ENCODE measurements around the gene KLHL40. TPM values are rescaled to one million over a fixed set of nuclear protein-coding genes. Genes with fewer than 3 reads are reported as not detected.

Gene KLHL40, protein sequence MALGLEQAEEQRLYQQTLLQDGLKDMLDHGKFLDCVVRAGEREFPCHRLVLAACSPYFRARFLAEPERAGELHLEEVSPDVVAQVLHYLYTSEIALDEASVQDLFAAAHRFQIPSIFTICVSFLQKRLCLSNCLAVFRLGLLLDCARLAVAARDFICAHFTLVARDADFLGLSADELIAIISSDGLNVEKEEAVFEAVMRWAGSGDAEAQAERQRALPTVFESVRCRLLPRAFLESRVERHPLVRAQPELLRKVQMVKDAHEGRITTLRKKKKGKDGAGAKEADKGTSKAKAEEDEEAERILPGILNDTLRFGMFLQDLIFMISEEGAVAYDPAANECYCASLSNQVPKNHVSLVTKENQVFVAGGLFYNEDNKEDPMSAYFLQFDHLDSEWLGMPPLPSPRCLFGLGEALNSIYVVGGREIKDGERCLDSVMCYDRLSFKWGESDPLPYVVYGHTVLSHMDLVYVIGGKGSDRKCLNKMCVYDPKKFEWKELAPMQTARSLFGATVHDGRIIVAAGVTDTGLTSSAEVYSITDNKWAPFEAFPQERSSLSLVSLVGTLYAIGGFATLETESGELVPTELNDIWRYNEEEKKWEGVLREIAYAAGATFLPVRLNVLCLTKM
- total RNA-seq = 0.57 TPM
- long read RNA-seq, partial matches to known transcripts = 0 of 4 reads
- long read RNA-seq, other reads (novel, unspliced or antisense) = 3 of 4 reads

DNA sequence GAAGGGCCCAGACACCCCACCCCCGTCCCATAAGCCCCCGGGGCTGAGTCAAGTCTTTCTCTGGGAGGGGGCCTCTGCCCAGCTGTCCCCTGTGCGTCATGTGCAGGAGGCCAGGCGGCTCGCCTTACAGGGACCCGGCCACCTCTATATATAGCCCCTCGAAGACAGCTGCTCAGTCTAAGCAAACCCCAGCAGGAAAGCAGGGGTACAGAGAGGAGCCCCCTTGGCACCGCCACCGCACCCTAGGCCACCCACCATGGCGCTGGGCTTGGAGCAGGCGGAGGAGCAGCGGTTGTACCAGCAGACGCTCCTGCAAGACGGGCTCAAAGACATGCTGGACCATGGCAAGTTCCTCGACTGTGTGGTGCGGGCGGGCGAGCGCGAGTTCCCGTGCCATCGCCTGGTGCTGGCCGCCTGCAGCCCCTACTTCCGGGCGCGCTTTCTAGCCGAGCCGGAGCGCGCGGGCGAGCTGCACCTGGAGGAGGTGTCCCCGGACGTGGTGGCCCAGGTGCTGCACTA is at the start of gene KLHL40:
Gene KLHL40, plus strand, starts transcription at position 175 of the 519 bp plus-strand sequence. Its CDS starts 82 bp downstream, at position 257.
- DNase-seq (ENCODE audit: low spot score) = peak; percentile 60
- intact Hi-C loops (cut with DNase I) = loop anchor here (2.0 kb wide), 1 partner anchor 15 kb away; no protein-coding TSS in a partner anchor

DNA sequence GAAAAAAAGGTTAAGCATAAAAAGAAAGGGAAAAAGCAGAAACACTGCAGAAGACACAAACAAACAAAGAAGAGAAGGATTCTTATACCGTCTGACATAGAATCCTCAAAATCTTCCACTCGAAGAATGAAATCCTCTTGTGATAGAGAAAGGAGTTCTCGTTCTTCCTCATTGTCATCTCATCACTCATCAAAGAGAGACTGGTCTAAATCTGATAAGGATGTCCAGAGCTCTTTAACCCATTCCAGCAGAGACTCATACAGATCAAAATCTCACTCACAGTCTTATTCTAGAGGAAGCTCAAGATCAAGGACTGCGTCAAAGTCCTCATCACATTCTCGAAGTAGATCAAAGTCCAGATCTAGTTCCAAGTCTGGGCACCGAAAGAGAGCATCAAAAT is 48.3 kb upstream of the KLHL40 start:
- intact Hi-C loops (cut with DNase I) = no loop called here

DNA sequence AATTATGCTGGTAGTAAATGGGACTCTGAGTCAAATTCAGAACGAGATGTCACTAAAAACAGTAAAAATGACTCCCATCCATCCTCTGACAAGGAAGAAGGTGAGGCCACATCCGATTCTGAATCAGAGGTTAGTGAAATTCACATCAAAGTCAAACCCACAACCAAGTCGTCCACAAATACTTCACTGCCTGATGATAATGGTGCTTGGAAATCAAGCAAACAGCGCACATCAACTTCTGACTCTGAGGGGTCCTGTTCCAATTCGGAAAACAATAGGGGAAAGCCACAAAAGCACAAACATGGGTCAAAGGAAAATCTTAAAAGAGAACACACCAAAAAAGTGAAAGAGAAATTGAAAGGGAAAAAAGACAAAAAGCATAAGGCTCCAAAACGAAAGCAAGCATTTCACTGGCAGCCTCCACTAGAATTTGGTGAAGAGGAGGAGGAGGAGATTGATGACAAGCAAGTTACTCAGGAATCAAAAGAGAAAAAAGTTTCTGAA is 46.9 kb upstream of the KLHL40 start:
- intact Hi-C loops (cut with DNase I) = no loop called here
- no peak for DNase-seq (ENCODE audit: low spot score)

More for the DNA sequence above, 48.3 kb upstream of the KLHL40 start:
- no peak for DNase-seq (ENCODE audit: low spot score)

DNA sequence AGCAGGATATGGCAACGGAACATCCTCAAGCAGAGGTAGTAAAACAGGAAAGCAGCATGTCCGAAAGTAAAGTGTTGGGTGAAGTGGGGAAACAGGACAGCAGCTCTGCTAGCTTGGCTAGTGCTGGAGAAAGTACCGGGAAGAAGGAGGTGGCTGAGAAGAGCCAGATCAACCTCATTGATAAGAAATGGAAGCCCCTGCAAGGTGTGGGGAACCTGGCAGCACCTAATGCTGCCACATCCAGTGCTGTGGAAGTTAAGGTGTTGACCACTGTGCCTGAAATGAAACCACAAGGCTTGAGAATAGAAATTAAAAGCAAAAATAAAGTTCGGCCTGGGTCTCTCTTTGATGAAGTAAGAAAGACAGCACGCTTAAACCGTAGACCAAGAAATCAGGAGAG is 46.1 kb upstream of the KLHL40 start:
- no peak for DNase-seq (ENCODE audit: low spot score)
- intact Hi-C loops (cut with DNase I) = no loop called here

DNA sequence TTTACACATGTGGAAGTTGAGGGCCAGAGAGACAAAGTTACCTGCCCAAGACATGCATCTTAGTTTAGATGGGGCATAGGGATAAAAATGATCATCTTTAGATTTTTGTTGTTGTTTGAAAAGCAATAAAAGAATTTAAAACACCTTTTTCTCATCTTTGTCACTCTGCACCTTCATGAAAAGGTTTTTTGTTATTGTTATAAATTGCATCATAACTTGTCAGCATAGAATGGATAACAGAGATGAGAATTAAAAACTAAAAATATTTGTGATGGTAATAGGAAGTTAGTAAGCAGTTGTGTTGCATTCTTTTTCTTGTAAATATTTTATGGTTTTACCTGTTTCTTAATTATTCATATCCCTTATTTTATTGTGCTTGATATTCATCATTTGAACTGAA is 45.2 kb upstream of the KLHL40 start:
- intact Hi-C loops (cut with DNase I) = no loop called here
- DNase-seq (ENCODE audit: low spot score) = no peak

DNA sequence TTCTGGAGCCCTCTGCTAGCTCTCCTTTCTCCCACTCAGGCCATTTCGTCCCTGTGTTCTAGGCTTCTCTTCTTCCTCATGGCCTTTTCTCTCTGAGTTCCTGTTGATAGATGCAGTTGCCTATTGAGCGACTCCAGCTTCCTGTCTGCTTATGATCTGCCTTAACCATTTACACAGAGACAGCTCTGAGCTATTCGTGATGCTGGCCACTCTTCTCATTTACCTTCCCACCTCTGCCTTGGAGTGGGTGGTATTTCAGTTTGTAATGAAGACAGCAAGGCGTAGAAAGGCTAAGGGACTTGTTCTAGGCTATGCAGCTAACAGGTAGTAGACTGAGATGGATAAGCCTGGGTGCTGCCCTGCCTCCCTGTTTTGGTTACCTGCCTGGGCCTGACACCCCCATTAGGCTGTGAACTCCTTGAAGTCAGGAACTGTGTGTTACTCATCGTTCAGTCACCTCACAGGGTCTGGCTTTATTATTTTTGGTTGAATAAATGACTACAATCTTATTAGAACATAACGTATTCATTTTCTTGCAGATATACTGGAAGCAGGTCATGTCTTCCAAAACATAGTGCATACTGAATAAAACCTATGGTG is 44.5 kb upstream of the KLHL40 start:
- intact Hi-C loops (cut with DNase I) = no loop called here
- no peak for DNase-seq (ENCODE audit: low spot score)

DNA sequence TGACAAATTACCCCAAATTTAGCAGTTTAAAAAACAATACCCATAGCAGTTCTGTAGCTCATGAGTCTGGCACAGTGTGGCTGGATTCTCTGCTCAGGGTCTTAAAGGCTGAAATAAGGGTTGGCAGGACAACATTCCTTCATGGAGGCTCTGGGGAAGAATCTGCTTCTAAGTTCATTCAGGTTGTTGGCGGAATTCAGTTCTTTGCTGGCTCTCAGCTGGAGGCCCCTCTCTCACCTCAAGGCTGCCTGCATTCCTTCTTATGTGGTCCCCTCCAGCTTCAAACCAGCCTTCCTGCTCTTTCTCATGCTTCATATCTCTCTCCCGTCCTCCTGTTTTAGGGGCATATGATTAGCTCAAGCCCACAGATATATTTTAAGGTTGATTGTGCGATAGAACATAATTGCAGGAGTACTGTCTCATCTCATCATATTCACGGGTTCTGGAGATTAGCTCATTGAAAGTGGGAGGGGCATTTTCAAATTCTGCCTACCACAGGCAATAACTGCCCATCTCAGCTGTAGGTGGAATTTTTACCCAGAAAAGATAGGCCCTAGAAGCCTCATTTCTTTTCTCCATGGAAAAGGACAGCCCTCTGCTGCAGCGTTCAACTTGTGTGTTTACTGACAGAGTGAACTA is 37.4 kb upstream of the KLHL40 start:
- no peak for DNase-seq (ENCODE audit: low spot score)
- intact Hi-C loops (cut with DNase I) = no loop called here

DNA sequence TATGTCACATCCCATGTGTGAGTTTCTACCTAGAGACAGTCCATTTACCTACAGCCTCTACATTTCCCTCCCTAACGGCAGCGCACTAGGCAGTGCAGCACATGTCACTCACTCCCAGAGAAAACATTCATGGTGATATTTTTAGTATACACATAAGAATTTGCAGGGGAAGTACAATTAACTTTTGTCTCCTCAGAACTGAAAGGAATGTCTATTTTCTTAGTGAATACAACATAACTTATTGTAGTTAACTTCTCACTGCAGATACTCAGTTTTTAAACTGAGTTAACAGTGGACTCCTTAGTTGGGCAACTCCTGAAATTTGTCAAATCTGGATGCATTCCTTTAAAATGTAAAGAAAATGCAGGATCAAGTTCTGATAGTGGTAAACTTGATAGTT is 36.3 kb upstream of the KLHL40 start:
- DNase-seq (ENCODE audit: low spot score) = no peak
- intact Hi-C loops (cut with DNase I) = no loop called here

DNA sequence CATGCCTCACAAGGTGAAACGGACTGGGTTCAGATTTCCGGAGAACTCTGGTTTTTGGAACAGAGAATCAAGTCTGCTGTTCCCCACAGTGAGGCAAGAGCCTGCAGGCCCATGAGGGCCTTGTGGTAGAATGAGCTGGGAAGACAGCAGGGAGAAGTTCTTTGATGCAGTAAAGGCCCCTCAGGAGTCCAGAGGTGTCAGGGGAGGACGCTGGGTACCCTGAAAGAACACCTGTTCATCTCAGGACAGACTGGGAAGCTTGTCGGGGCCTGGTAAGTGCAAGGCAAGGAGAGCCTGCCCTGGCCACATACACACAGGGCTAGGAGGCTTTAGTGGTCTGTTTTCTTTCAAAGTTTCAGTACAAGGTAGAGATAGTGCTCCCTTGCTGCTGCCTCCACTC is 35.6 kb upstream of the KLHL40 start:
- intact Hi-C loops (cut with DNase I) = no loop called here

DNA sequence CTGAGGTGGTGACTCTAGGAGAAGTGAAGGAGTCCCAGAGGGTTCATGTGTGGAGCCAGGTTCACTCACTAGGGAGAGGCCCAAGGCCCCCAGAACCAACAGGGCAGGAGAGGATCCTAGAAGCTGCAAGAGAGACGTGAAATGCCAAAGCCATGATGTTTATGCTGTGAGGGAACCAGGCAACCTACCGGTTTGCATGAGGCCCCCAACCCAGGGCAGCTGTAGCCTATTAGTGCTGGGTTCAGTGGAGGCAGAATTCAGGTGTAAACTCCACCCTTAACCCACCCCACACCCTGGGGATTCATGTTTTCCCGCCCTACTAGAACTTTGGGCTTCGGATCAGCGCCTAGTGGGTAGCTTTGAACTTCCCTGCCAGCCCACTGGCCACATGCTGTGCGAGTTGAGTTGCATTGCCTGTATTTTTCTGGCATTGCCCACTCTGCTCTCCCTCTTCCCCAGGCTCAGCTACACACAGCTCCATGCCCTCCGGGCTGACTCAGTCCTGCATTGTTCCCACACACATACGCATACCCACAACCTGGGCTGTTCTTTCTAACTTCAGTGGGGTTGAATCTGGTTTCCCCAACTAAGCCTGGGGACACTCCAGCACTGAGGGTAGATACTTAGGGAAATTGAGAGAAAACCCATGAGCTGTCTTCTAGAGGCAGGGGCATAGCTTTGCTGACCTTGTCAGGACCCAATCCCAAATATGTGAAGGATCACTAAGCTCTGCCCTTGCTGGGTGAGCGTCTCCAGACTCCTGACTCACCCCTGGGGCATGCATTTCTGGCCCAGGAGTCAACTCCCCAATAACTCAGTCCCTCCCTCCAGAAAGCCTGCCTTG is 33.9 kb upstream of the KLHL40 start:
- DNase-seq (ENCODE audit: low spot score) = no peak
- intact Hi-C loops (cut with DNase I) = loop anchor here (2.0 kb wide), 1 partner anchor 51 kb away; the partner anchor contains the start of gene NKTR

More for the DNA sequence above, 35.6 kb upstream of the KLHL40 start:
- no peak for DNase-seq (ENCODE audit: low spot score)

DNA sequence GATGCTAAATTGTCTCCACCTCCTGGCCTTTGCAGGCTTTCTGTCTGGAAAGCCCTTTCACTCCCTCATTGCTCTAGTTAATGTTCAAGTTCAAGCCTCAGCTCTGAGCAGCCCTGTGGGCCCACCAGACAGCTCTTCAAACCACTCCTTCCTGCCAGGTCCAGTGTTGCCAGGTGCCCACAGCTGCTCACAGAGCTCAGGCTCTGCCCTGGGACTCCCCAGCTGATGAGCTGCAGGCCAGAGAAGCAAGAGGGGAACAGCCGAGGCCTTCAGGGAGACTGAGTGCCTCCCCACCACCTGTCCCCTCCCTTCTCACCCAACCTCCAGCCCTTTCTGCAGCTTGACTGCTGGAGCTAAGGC is 33.1 kb upstream of the KLHL40 start:
- no peak for DNase-seq (ENCODE audit: low spot score)
- intact Hi-C loops (cut with DNase I) = loop anchor here (2.0 kb wide), 1 partner anchor 51 kb away; the partner anchor contains the start of gene NKTR

DNA sequence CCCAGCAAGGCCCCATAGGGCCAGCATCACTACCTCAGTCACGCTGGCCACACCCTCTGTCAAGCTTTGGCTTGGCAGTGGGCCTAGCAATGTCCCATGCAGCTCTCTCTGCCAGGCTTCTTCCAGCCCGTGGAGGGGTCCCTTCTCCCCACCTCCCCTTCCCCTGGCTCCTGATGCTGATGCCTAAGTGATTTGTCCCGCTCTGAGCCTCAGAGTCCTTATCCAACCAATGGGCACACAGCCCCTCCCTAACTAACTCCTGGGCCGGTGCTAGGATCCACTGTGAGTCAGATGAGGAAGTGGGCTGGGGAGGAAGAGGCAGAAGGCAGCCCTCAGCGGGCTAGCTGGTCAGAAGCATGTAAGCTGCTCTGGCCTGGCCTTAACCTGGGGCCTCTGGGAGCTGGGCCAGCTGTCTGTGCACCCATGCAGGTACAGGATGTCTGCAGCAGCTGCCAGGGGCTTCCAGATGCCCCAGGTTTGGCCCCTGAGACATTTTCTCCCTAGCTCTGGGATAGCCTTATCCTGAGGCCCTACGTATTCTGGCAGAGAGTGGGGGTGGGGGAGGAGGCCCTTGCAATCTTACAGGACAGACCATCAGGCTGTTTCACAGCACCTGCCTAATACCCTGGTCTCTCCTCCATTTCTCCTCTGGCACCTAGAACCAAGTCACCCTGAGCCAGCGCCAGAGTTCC is 32.6 kb upstream of the KLHL40 start:
- intact Hi-C loops (cut with DNase I) = loop anchor here (1.0 to 2.0 kb wide), 2 partner anchors 52 to 88 kb away; partner anchors contain the start of gene NKTR

DNA sequence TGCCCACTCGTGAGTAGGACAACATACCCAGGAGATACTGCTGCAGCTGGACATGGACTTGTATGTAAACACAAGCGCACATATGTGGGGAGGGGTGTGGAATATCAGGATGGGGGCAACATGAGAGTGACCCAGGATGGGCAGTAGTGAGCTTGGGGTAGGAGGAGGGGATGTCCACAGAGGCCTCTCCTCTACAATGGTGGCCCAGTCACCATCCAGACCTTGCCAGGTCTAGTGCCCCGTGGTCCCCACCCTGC is 32.1 kb upstream of the KLHL40 start:
- DNase-seq (ENCODE audit: low spot score) = no peak
- intact Hi-C loops (cut with DNase I) = loop anchor here (1.0 to 2.0 kb wide), 2 partner anchors 52 to 87 kb away; partner anchors contain the start of gene NKTR

More for the DNA sequence above, 32.6 kb upstream of the KLHL40 start:
- peak; percentile 91 for DNase-seq (ENCODE audit: low spot score)

DNA sequence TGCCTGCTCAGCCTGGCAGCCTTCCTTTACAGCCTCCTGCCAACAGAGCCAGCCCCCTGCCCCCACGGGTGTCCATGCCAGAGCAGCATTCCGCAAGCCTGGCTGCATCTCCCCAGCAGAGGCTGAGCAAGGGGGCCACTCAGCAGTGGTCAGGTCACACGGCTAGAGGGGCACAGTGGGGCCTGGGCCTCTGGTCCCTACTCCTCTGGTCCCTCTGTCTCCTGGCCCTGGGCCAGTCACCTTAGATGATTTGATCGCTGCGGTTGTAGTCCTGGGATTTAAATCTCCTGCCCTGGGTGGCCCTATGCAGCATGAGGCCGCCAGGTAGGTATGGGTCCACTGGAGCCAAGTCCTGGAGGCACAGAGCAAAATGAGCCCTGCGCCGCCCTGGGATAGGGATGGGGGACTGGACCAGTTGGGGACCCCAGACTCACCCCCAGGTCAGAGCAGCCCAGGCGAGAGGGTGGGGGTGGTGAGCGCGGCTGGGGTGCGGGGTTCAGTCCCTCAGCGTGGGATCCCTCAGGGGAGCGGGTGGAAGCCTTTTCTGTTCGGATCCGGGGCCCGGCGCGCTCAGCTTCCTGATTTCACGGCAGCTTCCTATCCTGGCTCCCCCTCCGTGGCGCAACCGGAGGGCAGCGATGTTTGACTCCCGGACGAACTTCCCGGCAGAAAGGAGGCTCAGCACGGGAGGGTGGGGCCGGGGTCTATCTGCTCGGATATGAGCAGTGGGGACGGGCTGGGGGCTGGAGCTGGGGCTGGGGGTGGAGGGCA is 31.6 kb upstream of the KLHL40 start, which contains the start of gene ZBTB47:
Gene ZBTB47, plus strand, starts transcription at position 138 of the 771 bp plus-strand sequence. CDS start 4,659 bp downstream, outside the sequence.
- intact Hi-C loops (cut with DNase I) = loop anchor here (1.0 to 2.0 kb wide), 4 partner anchors 29 to 87 kb away; partner anchors contain the start of gene NKTR
- DNase-seq (ENCODE audit: low spot score) = peak; percentile 84

DNA sequence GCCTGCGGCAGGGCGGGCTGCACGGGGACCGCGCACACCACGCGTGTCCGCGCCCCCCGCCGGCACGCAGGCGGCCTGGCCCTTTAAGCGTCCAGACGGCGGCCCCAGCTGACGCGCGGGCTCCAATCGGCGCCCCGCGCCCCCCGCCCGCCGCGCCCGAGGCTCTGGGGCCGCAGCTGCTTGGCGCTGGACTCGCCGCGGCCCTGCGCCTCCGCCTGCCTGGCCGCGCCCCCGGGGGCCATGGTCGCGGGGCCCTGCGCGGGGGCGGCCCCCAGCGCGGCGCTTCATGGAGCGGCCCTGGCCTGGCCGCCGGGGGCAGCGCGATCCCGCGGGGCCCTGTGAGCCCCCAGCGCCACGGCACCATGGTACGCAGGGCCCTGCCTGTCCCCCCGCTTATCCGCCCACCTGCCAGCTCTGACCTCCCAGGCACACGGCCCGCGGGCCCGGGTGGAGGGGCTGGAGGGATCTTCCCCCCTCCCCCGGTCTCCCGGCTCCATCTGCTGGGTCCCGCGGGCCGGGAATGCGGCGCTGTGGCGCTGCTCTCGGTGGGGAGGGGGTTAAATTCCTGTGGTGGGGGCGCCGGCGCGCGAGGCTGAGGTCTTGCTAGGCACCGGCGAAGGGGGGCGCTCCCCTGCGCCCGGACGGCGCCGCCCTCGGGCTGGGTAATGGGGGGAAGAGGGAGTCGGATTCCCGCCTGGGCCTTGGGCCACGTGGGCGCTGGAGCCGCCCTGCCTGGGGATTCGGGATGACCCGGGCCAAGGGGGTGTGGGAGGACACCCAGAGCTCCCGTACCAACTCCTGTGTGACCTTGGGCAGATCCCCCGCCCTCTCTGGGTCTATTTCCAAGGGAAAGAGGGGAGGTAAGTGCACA is 30.8 kb upstream of the KLHL40 start:
- DNase-seq (ENCODE audit: low spot score) = peak; percentile 86
- intact Hi-C loops (cut with DNase I) = loop anchor here (2.0 kb wide), 2 partner anchors 28 to 72 kb away; no protein-coding TSS in a partner anchor

DNA sequence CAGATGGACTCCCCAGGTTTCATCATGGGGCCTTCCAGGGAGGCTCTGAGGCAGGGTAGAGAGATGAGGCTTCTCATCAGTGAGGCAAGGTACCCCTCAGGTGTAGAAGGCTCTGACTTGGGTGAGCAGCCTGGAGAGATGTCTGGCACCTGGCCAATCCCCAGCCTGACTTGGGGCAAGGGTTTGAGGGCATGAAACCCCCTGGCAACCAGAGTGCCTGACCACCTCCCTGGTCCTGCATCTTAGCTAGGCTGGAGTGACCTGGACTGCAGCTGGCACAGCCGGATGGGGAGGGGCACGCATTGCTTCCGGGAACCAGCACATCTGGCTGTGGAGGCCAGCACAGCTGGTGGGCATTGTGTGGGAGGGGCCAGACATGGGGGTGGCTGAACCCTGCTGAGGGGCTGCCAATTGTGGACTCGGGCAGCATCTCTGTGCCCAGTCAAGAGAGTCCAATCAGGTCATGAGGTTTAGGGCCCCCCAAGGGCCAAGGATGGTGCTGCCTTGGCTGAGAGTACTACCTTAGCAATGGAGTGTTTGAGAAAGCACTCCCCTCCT is 29.9 kb upstream of the KLHL40 start:
- intact Hi-C loops (cut with DNase I) = loop anchor here (2.0 kb wide), 2 partner anchors 27 to 73 kb away; no protein-coding TSS in a partner anchor
- DNase-seq (ENCODE audit: low spot score) = no peak

All from cardiac septum (tissue), 1 donor.